Ishikawa (cell line): ENCODE data around the gene DDI2.

ENCODE experiments used
- EP300 ChIP-seq: IDR thresholded peaks from 2 replicates; pipeline ENCODE4 v1.6.1; 2012; ENCODE audit warnings: borderline replicate concordance
- TAF1 ChIP-seq: IDR thresholded peaks from 2 replicates; pipeline ENCODE4 v1.6.1; 2012; ENCODE audit warnings: low read depth, mild to moderate bottlenecking

DNA sequence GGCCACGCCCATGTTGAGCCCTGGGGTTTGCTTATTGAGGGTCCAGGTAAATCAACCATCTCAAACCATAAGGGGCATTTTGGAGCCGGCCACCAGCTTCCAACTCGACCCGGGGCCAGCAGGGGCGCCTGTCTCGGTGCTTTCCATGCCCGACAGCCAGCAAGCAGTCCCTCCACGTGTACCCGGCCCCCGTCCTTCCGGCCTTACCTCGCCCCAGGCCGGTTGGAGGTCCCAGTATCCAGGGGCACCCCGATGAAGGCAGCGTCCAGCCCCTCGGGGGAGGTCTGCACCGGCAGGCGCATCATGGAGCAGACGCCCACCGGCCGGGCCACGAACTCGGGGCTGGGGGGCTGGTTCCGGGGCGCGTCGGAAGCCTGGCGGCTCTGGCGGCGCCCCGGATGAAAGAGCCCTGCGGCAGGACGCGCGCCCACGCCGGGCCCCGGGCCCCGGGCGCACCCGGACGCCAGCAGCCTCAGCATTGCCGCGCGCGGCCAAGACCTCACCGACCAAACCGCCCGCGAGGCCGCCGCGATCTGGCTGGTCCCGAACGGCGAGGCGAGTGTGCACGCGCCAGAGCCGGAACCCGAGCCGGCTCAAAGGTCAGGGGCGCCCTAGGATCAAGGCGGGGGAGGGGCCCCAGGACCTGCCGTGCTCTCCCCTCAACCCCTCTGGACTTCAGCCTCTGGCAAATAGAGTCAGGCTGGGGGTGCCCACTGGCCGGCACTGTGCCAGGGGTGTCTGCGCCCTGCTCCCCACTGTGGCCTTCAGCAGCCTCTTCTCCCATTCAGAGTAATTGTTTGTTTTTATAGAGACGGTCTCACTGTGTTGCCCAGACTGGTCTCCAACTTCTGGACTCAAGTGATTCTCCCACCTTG lies 32.5 kb upstream of the DDI2 start, which contains the start of gene AGMAT:
- TF ChIP-seq TAF1 = no peak
- TF ChIP-seq EP300 = no peak
